ENCODE data around the gene POU6F2. TPM values are rescaled to one million over a fixed set of nuclear protein-coding genes. Genes with fewer than 3 reads are reported as not detected.

The POU6F2 gene
- polyA plus RNA-seq, 6 donors from 2014 or later = not detected

DNA sequence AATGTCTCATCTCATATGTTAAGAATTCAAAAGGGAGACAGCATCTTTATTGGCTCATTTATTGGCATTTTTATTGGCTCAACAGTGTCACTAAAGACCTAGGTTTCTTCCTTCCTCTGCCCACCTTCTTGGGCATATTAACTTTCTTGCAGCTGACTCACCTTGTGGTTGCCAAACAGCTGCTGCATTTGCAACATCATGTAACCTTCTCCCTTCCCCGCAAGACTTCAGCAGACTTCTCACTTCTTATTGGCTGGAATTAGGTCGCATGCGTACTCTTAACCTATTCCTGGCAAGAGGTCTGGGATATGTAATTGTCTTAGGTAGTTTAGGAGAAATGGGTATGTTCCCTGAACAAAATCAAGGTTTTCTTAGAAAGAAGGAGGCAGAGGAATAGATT is 263.2 kb downstream of the POU6F2 start:
- DNase-seq (no peak), ATAC-seq (ENCODE audit: low read depth in 2 of 2) (no peak)
- H3K4me3 Mint-ChIP-seq = no peak overlapping the region
- peaks cover 0 to 13% (median 5%) of the 10 kb centered on the region in 7 donors for H3K9me3 Mint-ChIP-seq
- no peaks in the 10 kb centered on the region for H3K4me1 Mint-ChIP-seq
- H3K36me3 Mint-ChIP-seq = no peaks in the 10 kb centered on the region
- no peak overlapping the region for H3K27ac Mint-ChIP-seq
- H3K27me3 Mint-ChIP-seq = peaks cover 0 to 4% (median 0%) of the 10 kb centered on the region in 3 donors

DNA sequence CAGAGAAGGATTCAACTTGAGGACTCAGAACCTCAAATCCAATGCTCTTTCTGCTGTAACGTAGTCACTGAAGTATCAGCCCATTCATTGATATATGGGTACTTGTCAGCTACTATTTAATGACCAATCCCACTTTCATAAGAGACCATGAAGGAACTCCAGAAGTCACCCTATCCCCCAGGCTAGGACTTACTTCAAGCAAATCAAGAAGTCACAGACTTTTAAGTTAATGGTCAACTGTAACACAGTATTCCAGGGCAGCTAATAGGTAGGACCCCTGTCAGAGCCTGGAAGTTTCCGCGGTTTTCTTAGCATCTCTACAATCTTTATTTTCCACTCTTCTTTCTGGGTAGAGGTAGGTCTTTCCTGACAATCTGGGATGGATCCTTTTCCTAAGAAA is 269.9 kb downstream of the POU6F2 start:
- Mint-ChIP-seq H3K9me3 (peaks cover 0 to 3% (median 2%) of the 10 kb centered on the region in 7 donors), H3K4me3 (no peak overlapping the region), H3K27me3 (peaks cover 0 to 8% (median 7%) of the 10 kb centered on the region in 3 donors), H3K36me3 (no peaks in the 10 kb centered on the region), H3K4me1 (no peaks in the 10 kb centered on the region), H3K27ac (no peak overlapping the region)
- DNase-seq (no peak), ATAC-seq (ENCODE audit: low read depth in 2 of 2) (no peak)

DNA sequence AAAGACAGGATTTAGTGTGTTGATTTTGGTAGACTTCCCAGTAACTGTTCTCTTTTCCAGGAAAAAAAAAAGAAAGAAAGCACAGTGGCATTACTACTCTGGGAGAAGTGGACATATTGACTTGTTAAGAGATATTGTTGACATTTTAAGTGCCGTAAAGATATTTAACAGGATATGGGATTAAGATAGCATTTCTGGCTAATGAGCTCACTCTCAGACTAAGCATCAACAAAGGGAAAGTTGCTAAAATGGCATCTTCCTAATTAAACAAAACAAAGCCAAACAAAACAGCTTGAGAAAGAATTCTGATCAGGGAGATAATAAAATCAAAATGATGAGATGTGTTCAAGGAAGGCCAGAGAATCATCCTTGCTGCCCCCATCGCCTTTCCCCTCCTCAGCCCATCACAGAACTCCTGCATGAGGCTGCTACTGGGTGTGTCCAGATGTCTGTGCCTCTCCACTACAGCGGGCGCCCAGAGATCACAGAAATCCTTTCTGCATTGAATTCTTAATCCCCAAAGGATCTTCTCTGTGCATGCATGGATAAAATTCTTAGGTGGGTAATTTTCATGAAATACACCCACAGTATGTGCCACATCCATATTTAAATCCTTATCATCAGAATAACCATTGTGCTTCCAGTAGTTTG is 270.5 kb downstream of the POU6F2 start:
- no peak for DNase-seq
- Mint-ChIP-seq H3K4me3 (no peak overlapping the region), H3K36me3 (no peaks in the 10 kb centered on the region), H3K27ac (no peak overlapping the region), H3K9me3 (no peaks in the 10 kb centered on the region), H3K4me1 (no peaks in the 10 kb centered on the region), H3K27me3 (peaks cover 0 to 9% (median 9%) of the 10 kb centered on the region in 3 donors)
- ATAC-seq (ENCODE audit: low read depth in 2 of 2) = no peak

DNA sequence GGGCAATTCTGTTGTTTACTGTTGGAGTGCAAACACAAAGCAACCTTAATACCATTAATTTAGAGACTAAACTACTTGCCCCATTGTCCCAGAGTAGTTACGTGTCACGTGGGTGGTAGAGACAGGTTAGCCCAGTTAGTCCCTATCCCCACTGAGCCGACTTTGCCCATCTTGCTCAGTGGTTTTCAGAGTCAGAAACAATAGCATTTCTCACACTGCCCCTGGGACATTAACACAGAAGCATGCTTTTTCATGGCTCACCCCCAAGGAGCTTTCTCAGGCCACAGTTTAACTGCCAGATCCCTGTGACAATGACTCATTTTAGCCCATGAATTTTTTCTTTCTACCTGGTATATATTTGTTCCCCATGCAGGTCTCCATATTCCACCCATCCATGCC is 271.0 kb downstream of the POU6F2 start:
- DNase-seq = no peak
- Mint-ChIP-seq H3K27me3 (peaks cover 0 to 9% (median 9%) of the 10 kb centered on the region in 3 donors), H3K4me3 (no peak overlapping the region), H3K27ac (no peak overlapping the region), H3K4me1 (no peaks in the 10 kb centered on the region), H3K9me3 (no peaks in the 10 kb centered on the region), H3K36me3 (no peaks in the 10 kb centered on the region)
- no peak for ATAC-seq (ENCODE audit: low read depth in 2 of 2)

DNA sequence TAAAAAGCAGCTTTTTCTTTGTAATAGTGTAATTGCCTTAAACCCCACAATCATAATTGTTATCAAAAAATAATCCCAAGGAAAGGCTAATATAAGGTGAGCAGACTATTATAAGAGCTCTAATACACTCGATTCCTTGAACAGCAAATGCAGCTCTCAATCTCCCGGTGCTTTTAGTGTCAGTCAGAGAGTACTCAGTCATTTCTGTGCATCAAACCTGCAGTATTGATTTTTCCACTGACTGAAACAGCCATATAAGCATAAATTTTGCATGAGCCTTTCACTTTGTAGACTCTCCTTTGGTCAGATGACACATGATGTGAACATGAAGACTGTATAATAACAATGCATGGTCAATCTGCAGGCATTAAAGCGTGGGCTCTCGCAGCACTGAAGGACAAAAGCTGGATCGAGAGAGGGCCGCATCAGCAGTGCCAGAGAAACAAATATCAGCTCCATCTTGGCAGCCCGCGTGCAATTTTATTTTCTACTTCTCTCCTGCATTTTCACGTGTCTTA is 272.0 kb downstream of the POU6F2 start:
- H3K36me3 Mint-ChIP-seq = no peaks in the 10 kb centered on the region
- no peak overlapping the region for H3K4me3 Mint-ChIP-seq
- ATAC-seq (ENCODE audit: low read depth in 2 of 2) = no peak
- H3K27me3 Mint-ChIP-seq = peaks cover 0 to 9% (median 9%) of the 10 kb centered on the region in 3 donors
- H3K9me3 Mint-ChIP-seq = no peaks in the 10 kb centered on the region
- H3K4me1 Mint-ChIP-seq = no peaks in the 10 kb centered on the region
- DNase-seq = no peak
- H3K27ac Mint-ChIP-seq = no peak overlapping the region

DNA sequence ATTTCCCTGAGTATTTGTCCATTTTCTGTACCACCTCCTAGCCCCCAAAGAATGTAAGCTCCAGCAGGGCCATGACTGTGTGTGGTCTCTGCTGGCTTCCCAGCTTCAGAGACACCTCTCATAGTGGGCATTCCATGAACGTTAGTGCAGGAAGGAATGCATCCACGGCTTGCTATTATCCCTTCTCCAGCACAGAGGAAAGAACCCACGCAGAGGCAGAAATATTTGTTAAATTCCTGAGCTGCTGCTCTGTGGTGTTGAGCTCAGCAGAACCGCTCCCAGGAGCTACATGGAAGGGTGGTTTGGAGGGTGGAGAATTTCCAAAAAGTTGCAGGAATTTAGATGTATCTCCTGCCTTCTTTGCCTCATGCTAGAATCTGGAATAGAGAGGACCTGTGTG is 275.2 kb downstream of the POU6F2 start:
- Mint-ChIP-seq H3K27ac (no peak overlapping the region), H3K4me3 (no peak overlapping the region), H3K36me3 (no peaks in the 10 kb centered on the region), H3K4me1 (no peaks in the 10 kb centered on the region), H3K27me3 (peaks cover 0 to 9% (median 9%) of the 10 kb centered on the region in 3 donors), H3K9me3 (no peaks in the 10 kb centered on the region)
- no peak for ATAC-seq (ENCODE audit: low read depth in 2 of 2)
- DNase-seq = no peak

DNA sequence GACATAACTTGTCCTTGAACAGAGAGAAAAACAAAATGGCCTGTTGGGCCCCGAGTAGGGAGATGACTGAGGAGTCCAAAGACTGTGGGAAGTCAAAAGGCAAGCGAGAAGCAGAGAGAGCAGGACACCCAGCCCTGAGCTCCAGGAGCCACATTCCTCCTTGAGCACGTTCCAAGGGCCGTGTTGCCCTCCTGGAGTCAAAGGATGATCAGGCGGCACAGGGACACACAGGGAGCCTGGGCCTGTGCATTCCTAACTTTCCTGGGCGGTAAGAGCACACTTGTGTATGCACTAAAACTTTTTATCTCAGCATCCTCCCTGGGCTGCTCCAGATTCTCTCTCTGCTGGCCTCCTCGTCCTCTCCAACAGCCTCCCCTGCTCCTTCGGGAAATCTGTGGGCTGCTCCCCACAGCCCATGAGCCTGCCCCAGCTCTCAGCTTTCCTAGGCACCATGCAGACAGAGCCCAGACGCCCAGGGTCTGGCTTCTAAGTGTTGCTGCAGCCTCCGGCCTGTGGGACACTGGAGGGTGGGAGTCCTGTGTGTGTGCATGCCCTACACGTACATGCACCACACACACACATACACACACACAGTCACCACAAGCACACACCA is 281.8 kb downstream of the POU6F2 start:
- H3K27ac Mint-ChIP-seq = no peak overlapping the region

DNA sequence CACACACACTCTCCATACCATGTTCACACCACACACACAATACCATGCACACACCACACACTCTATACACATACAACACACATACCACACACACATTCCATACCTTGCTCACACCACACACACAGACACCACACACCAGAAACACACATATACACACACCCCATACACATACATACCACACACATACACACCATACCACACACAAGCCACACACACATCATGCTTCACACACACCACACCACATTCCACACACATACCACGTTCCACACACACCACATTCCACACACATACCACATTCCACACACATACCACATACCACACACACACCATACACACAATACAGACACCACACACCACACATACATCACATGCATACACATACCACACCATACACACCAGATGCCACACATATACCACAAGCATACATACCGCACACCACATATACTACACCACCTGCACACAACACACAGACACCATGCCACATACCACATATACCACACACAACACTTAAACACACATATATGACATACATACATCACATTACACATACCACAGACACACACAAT is 282.7 kb downstream of the POU6F2 start:
- H3K4me1 Mint-ChIP-seq = no peaks in the 10 kb centered on the region
- no peaks in the 10 kb centered on the region for H3K27me3 Mint-ChIP-seq
- no peaks in the 10 kb centered on the region for H3K9me3 Mint-ChIP-seq
- DNase-seq (no peak), ATAC-seq (ENCODE audit: low read depth in 2 of 2) (no peak)
- no peaks in the 10 kb centered on the region for H3K36me3 Mint-ChIP-seq
- no peak overlapping the region for H3K4me3 Mint-ChIP-seq
- H3K27ac Mint-ChIP-seq = no peak overlapping the region

More for the DNA sequence above, 281.8 kb downstream of the POU6F2 start:
- no peaks in the 10 kb centered on the region for H3K36me3 Mint-ChIP-seq
- H3K9me3 Mint-ChIP-seq = no peaks in the 10 kb centered on the region
- DNase-seq = no peak
- ATAC-seq (ENCODE audit: low read depth in 2 of 2) = no peak
- H3K4me3 Mint-ChIP-seq = no peak overlapping the region
- H3K27me3 Mint-ChIP-seq = no peaks in the 10 kb centered on the region
- no peaks in the 10 kb centered on the region for H3K4me1 Mint-ChIP-seq

DNA sequence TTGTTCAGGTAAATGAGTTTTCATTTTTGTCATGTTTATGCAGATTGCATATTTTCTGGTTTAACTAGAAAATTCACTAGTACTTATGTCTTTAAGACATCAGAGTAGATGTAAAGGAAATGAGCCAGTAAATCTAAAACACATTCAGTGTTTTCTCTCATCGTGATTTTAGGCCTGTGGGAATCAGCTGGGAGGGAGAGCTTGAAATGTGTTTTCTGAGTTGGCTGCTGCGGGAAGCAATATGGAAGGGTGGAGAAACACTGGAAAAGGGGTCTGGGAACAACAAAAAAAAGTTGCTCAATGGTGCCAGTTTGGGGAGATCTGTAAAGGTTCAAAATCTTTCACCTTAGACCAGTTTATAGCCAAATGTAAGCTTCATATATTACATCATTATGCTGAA is 284.1 kb downstream of the POU6F2 start:
- Mint-ChIP-seq H3K4me3 (no peak overlapping the region), H3K9me3 (no peaks in the 10 kb centered on the region), H3K27me3 (no peaks in the 10 kb centered on the region), H3K4me1 (no peaks in the 10 kb centered on the region), H3K27ac (no peak overlapping the region), H3K36me3 (no peaks in the 10 kb centered on the region)
- ATAC-seq (ENCODE audit: low read depth in 2 of 2) (no peak), DNase-seq (no peak)

DNA sequence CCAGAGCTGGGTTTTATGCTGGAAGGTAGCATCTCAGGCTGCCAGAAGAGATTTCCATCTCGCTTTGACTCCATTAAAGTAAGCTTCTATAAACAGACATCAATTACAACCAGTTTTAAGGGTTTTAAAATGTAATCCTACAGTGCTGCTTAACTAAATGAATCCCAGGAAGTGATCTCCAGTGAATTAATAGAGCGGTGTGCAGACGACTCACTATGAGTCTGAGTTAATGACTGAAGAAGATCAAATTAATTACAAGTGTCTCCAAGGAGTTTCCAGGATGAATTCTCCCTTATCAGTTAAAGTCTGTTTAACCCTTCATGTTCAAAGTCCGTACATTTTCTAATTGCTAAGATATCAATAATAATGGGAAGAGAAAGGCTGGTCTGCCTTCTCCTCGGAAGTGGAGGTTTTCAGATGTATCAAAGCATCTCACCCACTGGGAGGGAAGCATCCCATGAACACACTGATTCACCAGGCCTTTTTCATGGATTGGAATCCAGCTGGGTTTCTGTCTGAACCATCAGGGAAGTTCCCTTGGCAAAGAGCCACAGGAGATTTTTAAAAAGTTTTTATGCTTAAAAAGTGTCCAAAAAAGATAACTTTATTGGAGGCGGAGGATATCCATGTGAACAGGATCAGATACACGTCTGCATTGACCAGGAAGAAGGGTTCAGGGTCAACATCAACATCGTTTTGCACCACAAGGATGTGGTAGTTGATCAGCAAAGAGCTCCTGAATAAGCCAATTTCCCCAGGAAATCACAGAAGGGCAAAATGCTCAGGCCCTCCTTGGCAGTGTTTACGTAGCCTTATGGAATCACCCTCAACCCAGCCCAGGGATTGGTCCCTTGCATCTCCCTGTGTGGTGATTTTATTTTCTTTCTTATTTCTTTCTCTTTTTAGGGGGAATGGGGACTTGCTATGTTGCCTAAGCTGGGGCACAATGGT is 288.2 kb downstream of the POU6F2 start:
- Mint-ChIP-seq H3K36me3 (no peaks in the 10 kb centered on the region), H3K27ac (no peak overlapping the region), H3K4me1 (no peaks in the 10 kb centered on the region), H3K27me3 (peaks cover 6 to 18% (median 12%) of the 10 kb centered on the region in 3 donors), H3K9me3 (no peaks in the 10 kb centered on the region), H3K4me3 (no peak overlapping the region)
- DNase-seq = no peak
- ATAC-seq (ENCODE audit: low read depth in 2 of 2) = no peak

DNA sequence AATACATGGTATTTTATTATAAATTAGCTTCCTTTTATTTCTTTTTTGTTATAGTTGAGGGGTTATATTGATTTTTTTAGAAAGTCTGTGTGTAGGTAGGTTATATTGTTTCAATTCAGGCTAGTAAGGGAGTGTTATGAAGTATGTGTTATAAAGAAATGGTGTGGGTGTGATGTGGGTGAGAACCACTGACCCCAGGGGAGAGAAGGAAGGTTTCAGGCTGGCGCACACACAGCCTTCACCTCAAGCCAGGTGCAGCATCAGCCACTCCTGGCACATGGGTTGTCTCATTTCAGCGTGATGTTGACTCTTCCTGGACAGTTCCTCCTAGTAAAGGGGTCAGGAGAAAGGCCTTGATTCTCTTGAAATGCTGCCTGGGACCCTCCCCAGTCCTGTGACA is 291.3 kb downstream of the POU6F2 start:
- Mint-ChIP-seq H3K36me3 (no peaks in the 10 kb centered on the region), H3K27ac (no peak overlapping the region), H3K4me1 (no peaks in the 10 kb centered on the region), H3K27me3 (peaks cover 12 to 18% (median 15%) of the 10 kb centered on the region in 3 donors), H3K9me3 (peaks cover 0 to 2% (median 0%) of the 10 kb centered on the region in 7 donors), H3K4me3 (no peak overlapping the region)
- ATAC-seq (ENCODE audit: low read depth in 2 of 2) (no peak), DNase-seq (no peak)

DNA sequence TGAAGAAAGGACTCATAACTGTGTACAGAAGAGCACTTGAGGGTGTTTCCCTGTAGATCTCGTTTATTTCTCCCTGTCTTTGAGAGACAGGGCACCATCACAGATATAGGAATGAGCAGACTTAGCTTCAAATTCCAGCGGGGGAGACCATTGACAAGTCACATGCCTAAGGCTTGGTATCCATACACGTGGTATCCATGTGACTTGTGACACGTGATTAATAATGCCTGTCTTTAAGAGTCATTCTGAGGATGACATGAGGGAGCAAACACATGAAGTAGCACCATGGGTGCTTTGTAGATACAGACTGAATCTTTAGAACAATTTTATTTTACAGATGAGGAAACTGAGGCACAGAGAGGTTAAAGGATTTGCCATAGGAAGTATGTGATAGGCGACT is 292.3 kb downstream of the POU6F2 start:
- H3K4me3 Mint-ChIP-seq = no peak overlapping the region
- H3K9me3 Mint-ChIP-seq = peaks cover 0 to 2% (median 0%) of the 10 kb centered on the region in 7 donors
- ATAC-seq (ENCODE audit: low read depth in 2 of 2) (no peak), DNase-seq (no peak)
- H3K27ac Mint-ChIP-seq = no peak overlapping the region
- no peaks in the 10 kb centered on the region for H3K36me3 Mint-ChIP-seq
- no peaks in the 10 kb centered on the region for H3K4me1 Mint-ChIP-seq
- H3K27me3 Mint-ChIP-seq = peaks cover 12 to 18% (median 15%) of the 10 kb centered on the region in 3 donors

DNA sequence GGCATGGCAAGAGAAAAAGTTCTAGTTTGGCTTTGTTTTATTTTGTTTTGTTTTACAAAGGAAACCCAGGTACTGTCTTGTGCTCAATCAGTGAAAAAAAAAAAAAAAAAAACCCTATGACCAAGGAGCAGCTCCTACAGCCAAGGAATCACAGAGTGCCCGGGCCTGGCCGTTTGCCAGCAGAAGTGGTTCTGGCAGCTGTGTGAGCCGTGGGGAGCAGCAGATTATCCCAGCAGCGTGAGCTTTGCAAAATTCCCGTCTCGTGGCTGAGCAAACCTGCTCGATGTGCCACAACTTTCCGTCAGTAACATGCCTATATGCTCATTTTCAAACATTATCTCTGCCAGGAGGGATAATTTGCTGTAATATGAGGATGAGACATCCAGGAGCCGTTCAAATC is 293.7 kb downstream of the POU6F2 start:
- Mint-ChIP-seq H3K4me1 (no peaks in the 10 kb centered on the region), H3K36me3 (no peaks in the 10 kb centered on the region), H3K27ac (no peak overlapping the region), H3K27me3 (peaks cover 12 to 18% (median 15%) of the 10 kb centered on the region in 3 donors), H3K4me3 (no peak overlapping the region), H3K9me3 (peaks cover 0 to 4% (median 0%) of the 10 kb centered on the region in 7 donors)
- ATAC-seq (ENCODE audit: low read depth in 2 of 2) = no peak
- DNase-seq = no peak

All from naive B cell (primary cell).